ENCODE data around the gene PRDX2.

GRCh38 chr19:12802267-12803106 is 887 bp upstream of the PRDX2 start:
- TF ChIP-seq POLR2A (IDR thresholded peaks at IDR 0.05) (no peak), CTCF (IDR thresholded peaks at IDR 0.05) (no peak)

Measured in thyroid gland (tissue), 4 donors.